ENCODE data around the gene ATP10A. TPM values are rescaled to one million over a fixed set of nuclear protein-coding genes. Genes with fewer than 3 reads are reported as not detected.

Gene ATP10A
- polyA plus RNA-seq, 1 donor from 2014 or later: not detected

GRCh38 chr15:25733036-25733855, 129.9 kb downstream of the ATP10A start:
- no peak overlapping the region for H2AFZ ChIP-seq (ENCODE audit: low read depth, low read length)
- H3K9me3 ChIP-seq (ENCODE audit: low read length): no peaks in the 10 kb centered on the region

GRCh38 chr15:25732191-25732590, 130.9 kb downstream of the ATP10A start:
- no peaks in the 10 kb centered on the region for H3K27me3 ChIP-seq (ENCODE audit: insufficient read depth, low read depth, low read length)
- no peak overlapping the region for H3K4me2 ChIP-seq (ENCODE audit: low read length)
- no peaks in the 10 kb centered on the region for H4K20me1 ChIP-seq (ENCODE audit: insufficient read depth)
- H3K79me2 ChIP-seq (replicated peaks; ENCODE audit: insufficient read depth, low read length): no peaks in the 10 kb centered on the region
- no peaks in the 10 kb centered on the region for H3K36me3 ChIP-seq (ENCODE audit: insufficient read depth, low read length)
- no peak overlapping the region for H2AFZ ChIP-seq (ENCODE audit: low read depth, low read length)
- no peaks in the 10 kb centered on the region for H3K9me3 ChIP-seq (ENCODE audit: low read length)
- no peak overlapping the region for H3K4me3 ChIP-seq (ENCODE audit: low read length)
- H3K9ac ChIP-seq (ENCODE audit: low read length): no peak overlapping the region
- H3K9me2 ChIP-seq (ENCODE audit: insufficient read depth, low read length): no peaks in the 10 kb centered on the region
- no peak overlapping the region for H3K27ac ChIP-seq (ENCODE audit: low read length)
- H3F3A ChIP-seq (ENCODE audit: insufficient read depth, low read length, poor library complexity, severe bottlenecking): no peaks in the 10 kb centered on the region
- no peak for TF ChIP-seq CTCF (IDR thresholded peaks at IDR 0.05; ENCODE audit: poor library complexity, severe bottlenecking)
- TF ChIP-seq EZH2 (IDR thresholded peaks at IDR 0.05; ENCODE audit: borderline replicate concordance, insufficient read depth, low read length, poor library complexity, severe bottlenecking): no peak
- no peak for TF ChIP-seq TAF1 (IDR thresholded peaks at IDR 0.05; ENCODE audit: low read depth)
- TF ChIP-seq SMC3 (conservative IDR thresholded peaks at IDR 0.05; ENCODE audit: poor library complexity): no peak
- no peak for TF ChIP-seq RAD21 (conservative IDR thresholded peaks at IDR 0.05)

More at GRCh38 chr15:25733036-25733855, 129.9 kb downstream of the ATP10A start:
- H3K4me2 ChIP-seq (ENCODE audit: low read length): no peak overlapping the region
- H3K27ac ChIP-seq (ENCODE audit: low read length): no peak overlapping the region
- no peaks in the 10 kb centered on the region for H3K36me3 ChIP-seq (ENCODE audit: insufficient read depth, low read length)
- no peak overlapping the region for H3K9ac ChIP-seq (ENCODE audit: low read length)
- H3K9me2 ChIP-seq (ENCODE audit: insufficient read depth, low read length): no peaks in the 10 kb centered on the region
- H3K79me2 ChIP-seq (replicated peaks; ENCODE audit: insufficient read depth, low read length): no peaks in the 10 kb centered on the region
- H3F3A ChIP-seq (ENCODE audit: insufficient read depth, low read length, poor library complexity, severe bottlenecking): no peaks in the 10 kb centered on the region
- TF ChIP-seq REST (IDR thresholded peaks at IDR 0.05; ENCODE audit: borderline replicate concordance) (no peak), EZH2 (IDR thresholded peaks at IDR 0.05; ENCODE audit: borderline replicate concordance, insufficient read depth, low read length, poor library complexity, severe bottlenecking) (no peak), RAD21 (conservative IDR thresholded peaks at IDR 0.05) (no peak), POLR2AphosphoS5 (IDR thresholded peaks at IDR 0.05) (no peak), SMC3 (conservative IDR thresholded peaks at IDR 0.05; ENCODE audit: poor library complexity) (no peak), TAF1 (IDR thresholded peaks at IDR 0.05; ENCODE audit: low read depth) (no peak), CTCF (IDR thresholded peaks at IDR 0.05; ENCODE audit: poor library complexity, severe bottlenecking) (no peak), MXI1 (conservative IDR thresholded peaks at IDR 0.05; ENCODE audit: poor library complexity, severe bottlenecking) (no peak), EP300 (conservative IDR thresholded peaks at IDR 0.05; ENCODE audit: poor library complexity, severe bottlenecking) (no peak)
- H4K20me1 ChIP-seq (ENCODE audit: insufficient read depth): no peaks in the 10 kb centered on the region
- H3K27me3 ChIP-seq (ENCODE audit: insufficient read depth, low read depth, low read length): no peaks in the 10 kb centered on the region
- no peak overlapping the region for H3K4me3 ChIP-seq (ENCODE audit: low read length)

Measured in neural cell (in vitro differentiated cells).